ENCODE data around the gene CELSR1. TPM values are rescaled to one million over a fixed set of nuclear protein-coding genes. Genes with fewer than 3 reads are reported as not detected.
A peak's percentile ranks its signal among the peaks of the same experiment; 100 is the strongest.

Gene CELSR1
- total RNA-seq, 3 donors from 2014 or later, result 1.9 to 4.2 (median 2.5) TPM

DNA sequence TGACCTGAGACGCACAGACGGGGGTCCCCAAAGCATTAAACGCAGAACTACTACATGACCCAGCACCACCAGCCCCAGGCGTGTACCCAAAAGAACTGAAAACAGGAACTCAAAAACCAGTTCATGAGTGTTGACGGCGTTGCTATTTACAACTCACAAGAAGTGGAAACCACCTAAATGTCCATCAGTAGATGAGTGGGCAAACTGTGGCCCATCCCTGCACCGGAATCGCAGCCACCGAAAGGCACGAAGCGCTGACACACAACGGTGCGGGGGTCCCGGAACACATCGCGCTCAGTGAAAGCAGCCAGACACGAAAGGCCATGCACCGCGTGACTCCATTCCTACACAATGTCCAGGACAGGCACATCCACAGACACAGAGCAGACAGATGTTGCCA lies 122.7 kb downstream of the CELSR1 start:
- ATAC-seq (no peak), DNase-seq (no peak)
- H3K4me1 ChIP-seq (ENCODE audit: low read depth), result peaks cover 4% of the 10 kb centered on the region
- intact Hi-C loops (cut with DNase I, micrococcal nuclease), result no loop called here
- TF ChIP-seq, protein P1, sequence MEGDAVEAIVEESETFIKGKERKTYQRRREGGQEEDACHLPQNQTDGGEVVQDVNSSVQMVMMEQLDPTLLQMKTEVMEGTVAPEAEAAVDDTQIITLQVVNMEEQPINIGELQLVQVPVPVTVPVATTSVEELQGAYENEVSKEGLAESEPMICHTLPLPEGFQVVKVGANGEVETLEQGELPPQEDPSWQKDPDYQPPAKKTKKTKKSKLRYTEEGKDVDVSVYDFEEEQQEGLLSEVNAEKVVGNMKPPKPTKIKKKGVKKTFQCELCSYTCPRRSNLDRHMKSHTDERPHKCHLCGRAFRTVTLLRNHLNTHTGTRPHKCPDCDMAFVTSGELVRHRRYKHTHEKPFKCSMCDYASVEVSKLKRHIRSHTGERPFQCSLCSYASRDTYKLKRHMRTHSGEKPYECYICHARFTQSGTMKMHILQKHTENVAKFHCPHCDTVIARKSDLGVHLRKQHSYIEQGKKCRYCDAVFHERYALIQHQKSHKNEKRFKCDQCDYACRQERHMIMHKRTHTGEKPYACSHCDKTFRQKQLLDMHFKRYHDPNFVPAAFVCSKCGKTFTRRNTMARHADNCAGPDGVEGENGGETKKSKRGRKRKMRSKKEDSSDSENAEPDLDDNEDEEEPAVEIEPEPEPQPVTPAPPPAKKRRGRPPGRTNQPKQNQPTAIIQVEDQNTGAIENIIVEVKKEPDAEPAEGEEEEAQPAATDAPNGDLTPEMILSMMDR (IDR thresholded peaks at IDR 0.05), result no peak
- H3K36me3 ChIP-seq (ENCODE audit: low read depth), result no peaks in the 10 kb centered on the region
- H3K9me3 ChIP-seq, result no peaks in the 10 kb centered on the region
- no peak overlapping the region for H3K4me3 ChIP-seq

GRCh38 chr22:46413725-46414379 lies 123.6 kb downstream of the CELSR1 start:
- Histone ChIP-seq H3K4me1 (ENCODE audit: low read depth) (peaks cover 4% of the 10 kb centered on the region), H3K4me3 (no peak overlapping the region), H3K9me3 (no peaks in the 10 kb centered on the region), H3K36me3 (ENCODE audit: low read depth) (no peaks in the 10 kb centered on the region)
- TF ChIP-seq, protein P1 (IDR thresholded peaks at IDR 0.05), result no peak
- DNase-seq, result no peak
- intact Hi-C loops (cut with DNase I, micrococcal nuclease), result no loop called here
- ATAC-seq, result peak; percentile 64

DNA sequence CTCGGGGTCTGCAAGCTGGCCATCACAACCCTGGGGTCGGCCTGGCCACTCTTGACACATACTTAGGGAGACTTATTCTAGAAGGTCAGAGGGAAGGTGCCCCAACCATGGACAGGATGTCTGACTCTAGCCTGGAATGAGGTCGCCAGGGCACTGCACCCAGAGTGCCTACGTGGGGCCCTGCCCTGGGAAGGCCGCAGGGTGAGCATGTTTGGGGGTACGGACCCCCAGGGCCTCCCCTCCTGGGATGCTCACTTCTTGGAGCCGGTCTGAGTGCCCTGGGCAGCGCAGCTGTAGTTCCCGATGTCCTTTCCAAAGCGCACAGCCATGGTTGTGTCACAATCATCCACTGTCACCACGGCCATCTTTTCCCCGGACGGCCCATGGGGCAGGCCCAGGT lies 126.1 kb downstream of the CELSR1 start:
- H3K4me3 ChIP-seq, result no peak overlapping the region
- intact Hi-C loops (cut with DNase I, micrococcal nuclease), result no loop called here
- no peak for DNase-seq
- TF ChIP-seq, protein P1 (IDR thresholded peaks at IDR 0.05), result no peak
- peaks cover 4% of the 10 kb centered on the region for H3K4me1 ChIP-seq (ENCODE audit: low read depth)
- H3K9me3 ChIP-seq, result no peaks in the 10 kb centered on the region
- no peak for ATAC-seq
- H3K36me3 ChIP-seq (ENCODE audit: low read depth), result no peaks in the 10 kb centered on the region

- Histone ChIP-seq H3K4me3 (no peak overlapping the region), H3K4me1 (ENCODE audit: low read depth) (peaks cover 4% of the 10 kb centered on the region), H3K36me3 (ENCODE audit: low read depth) (no peaks in the 10 kb centered on the region), H3K9me3 (no peaks in the 10 kb centered on the region)
- no peak for ATAC-seq
- TF ChIP-seq, protein P1 (IDR thresholded peaks at IDR 0.05), result no peak
- DNase-seq, result no peak
- intact Hi-C loops (cut with DNase I, micrococcal nuclease), result no loop called here
Observed at GRCh38 chr22:46410291-46410808, 127.1 kb downstream of the CELSR1 start.

GRCh38 chr22:46409631-46410210 lies 127.7 kb downstream of the CELSR1 start:
- ATAC-seq (no peak), DNase-seq (no peak)
- intact Hi-C loops (cut with DNase I, micrococcal nuclease), result no loop called here
- no peaks in the 10 kb centered on the region for H3K9me3 ChIP-seq
- H3K36me3 ChIP-seq (ENCODE audit: low read depth), result no peaks in the 10 kb centered on the region
- H3K4me1 ChIP-seq (ENCODE audit: low read depth), result peaks cover 4% of the 10 kb centered on the region
- no peak overlapping the region for H3K4me3 ChIP-seq
- TF ChIP-seq, protein P1 (IDR thresholded peaks at IDR 0.05), result no peak
